Activated CD8-positive, alpha-beta memory T cell treated with anti-CD3 and anti-CD28 coated beads, Interleukin-2, amount 10 ng/mL, durations not matched to agents 7 days and 5 days (primary cell): ENCODE measurements around the gene SNX6. TPM values are rescaled to one million over a fixed set of nuclear protein-coding genes. Genes with fewer than 3 reads are reported as not detected.

Source experiments
- ATAC-seq: fragments of 150-1000 bp; cut with Tn5 transposase; one replicate; pipeline ENCODE4 v1.10.0; 2021; ENCODE audit warnings: moderate library complexity
- CTCF ChIA-PET: fragments of 350-600 bp; sonication (Branson Sonifier 250); formaldehyde crosslinking; loops from one replicate; lab custom pipeline; 2021; ENCODE audit warnings: antibody characterized with exemption; lab: Charles Lee
- DNase-seq: peaks from one replicate; pipeline ENCODE4 v3.0.0-alpha.2; 2020
- H3K27ac Mint-ChIP-seq: one replicate; pipeline ENCODE4 v1.8.0; 2021; ENCODE audit warnings: mild to moderate bottlenecking, mixed read lengths
- H3K27me3 Mint-ChIP-seq: one replicate; pipeline ENCODE4 v1.8.0; 2021; ENCODE audit warnings: mixed read lengths
- H3K36me3 Mint-ChIP-seq: one replicate; pipeline ENCODE4 v1.8.0; 2021; ENCODE audit warnings: mild to moderate bottlenecking, mixed read lengths
- H3K4me1 Mint-ChIP-seq: one replicate; pipeline ENCODE4 v1.8.0; 2021; ENCODE audit warnings: mixed read lengths
- H3K4me3 Mint-ChIP-seq: one replicate; pipeline ENCODE4 v1.8.0; 2021; ENCODE audit warnings: mild to moderate bottlenecking, moderate library complexity, mixed read lengths
- H3K9me3 Mint-ChIP-seq: one replicate; pipeline ENCODE4 v1.8.0; 2022; ENCODE audit warnings: low read depth, mixed read lengths
- total RNA-seq, 2 experiments: library from RNA; stranded (reverse); gene quantifications; one replicate each; pipeline ENCODE4 v1.2.3, GENCODE V29; 2021

The SNX6 gene
- total RNA-seq, 2 experiments from 2014 or later, result 67.8 to 70.9 TPM

GRCh38 chr14:34623506-34623905 is 6.4 kb downstream of the SNX6 start:
- Mint-ChIP-seq H3K4me3 (no peak overlapping the region), H3K27me3 (no peaks in the 10 kb centered on the region)

DNA sequence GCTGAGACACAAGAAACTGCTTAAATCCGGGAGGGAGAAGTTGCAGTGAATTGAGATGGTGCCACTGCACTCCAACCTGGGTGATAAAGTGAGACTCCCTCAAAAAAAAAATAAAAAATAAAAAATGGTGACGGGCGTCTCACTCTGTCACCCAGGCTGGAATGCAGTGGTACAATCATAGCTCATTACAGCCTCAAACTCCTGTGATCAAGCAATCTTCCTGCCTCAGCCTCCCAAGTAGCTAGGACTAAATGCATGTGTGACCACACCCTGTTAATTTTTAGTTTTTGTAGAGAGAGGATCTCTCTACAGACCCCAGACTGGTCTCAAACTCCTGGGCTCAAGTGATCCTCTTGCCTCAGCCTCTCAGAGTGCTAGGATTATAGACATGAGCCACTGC is 9.1 kb downstream of the SNX6 start:
- ATAC-seq (no peak), DNase-seq (no peak)
- H3K4me1 Mint-ChIP-seq, result peaks cover 37% of the 10 kb centered on the region
- peaks cover 55% of the 10 kb centered on the region for H3K36me3 Mint-ChIP-seq
- H3K27ac Mint-ChIP-seq, result no peak overlapping the region
- H3K4me3 Mint-ChIP-seq, result no peak overlapping the region
- CTCF ChIA-PET, result no interaction called here
- H3K27me3 Mint-ChIP-seq, result no peaks in the 10 kb centered on the region
- no peaks in the 10 kb centered on the region for H3K9me3 Mint-ChIP-seq

More at GRCh38 chr14:34623506-34623905, 6.4 kb downstream of the SNX6 start:
- Mint-ChIP-seq H3K27ac (no peak overlapping the region), H3K9me3 (no peaks in the 10 kb centered on the region), H3K4me1 (peaks cover 45% of the 10 kb centered on the region), H3K36me3 (peaks cover 46% of the 10 kb centered on the region)
- no peak for DNase-seq
- CTCF ChIA-PET, result no interaction called here
- ATAC-seq, result no peak

GRCh38 chr14:34620115-34620514 is 9.8 kb downstream of the SNX6 start:
- DNase-seq (no peak), ATAC-seq (no peak)
- CTCF ChIA-PET, result no interaction called here
- Mint-ChIP-seq H3K4me1 (peaks cover 37% of the 10 kb centered on the region), H3K27ac (no peak overlapping the region), H3K36me3 (peaks cover 55% of the 10 kb centered on the region), H3K9me3 (no peaks in the 10 kb centered on the region), H3K27me3 (no peaks in the 10 kb centered on the region), H3K4me3 (no peak overlapping the region)

DNA sequence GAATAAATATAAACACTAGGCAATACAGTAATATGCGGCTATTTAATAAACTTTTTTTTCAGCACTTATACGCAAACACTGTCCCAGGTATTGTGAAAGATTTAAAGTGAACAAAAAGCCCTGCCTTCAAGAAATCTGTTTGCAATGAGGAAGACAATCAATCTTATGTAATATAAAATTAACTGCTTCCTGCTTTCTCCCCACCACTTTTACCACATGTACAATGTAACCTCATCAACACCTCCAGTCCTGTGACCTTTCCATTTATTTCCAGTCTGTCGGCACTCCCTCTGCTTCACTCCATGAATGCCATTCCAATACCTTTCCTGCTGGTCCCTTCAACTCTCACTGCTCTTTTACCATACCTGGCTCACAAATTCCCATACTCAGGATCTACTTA is 10.5 kb downstream of the SNX6 start:
- CTCF ChIA-PET, result no interaction called here
- ATAC-seq, result no peak
- H3K27ac Mint-ChIP-seq, result no peak overlapping the region
- peaks cover 54% of the 10 kb centered on the region for H3K36me3 Mint-ChIP-seq
- H3K4me3 Mint-ChIP-seq, result no peak overlapping the region
- no peak for DNase-seq
- peaks cover 40% of the 10 kb centered on the region for H3K4me1 Mint-ChIP-seq
- H3K27me3 Mint-ChIP-seq, result no peaks in the 10 kb centered on the region
- H3K9me3 Mint-ChIP-seq, result no peaks in the 10 kb centered on the region

- H3K9me3 Mint-ChIP-seq, result no peaks in the 10 kb centered on the region
- peaks cover 41% of the 10 kb centered on the region for H3K36me3 Mint-ChIP-seq
- ATAC-seq (no peak), DNase-seq (no peak)
- H3K27me3 Mint-ChIP-seq, result no peaks in the 10 kb centered on the region
- H3K4me3 Mint-ChIP-seq, result no peak overlapping the region
- CTCF ChIA-PET, result no interaction called here
- H3K4me1 Mint-ChIP-seq, result peaks cover 39% of the 10 kb centered on the region
- no peak overlapping the region for H3K27ac Mint-ChIP-seq
Observed at GRCh38 chr14:34616360-34616759, 13.6 kb downstream of the SNX6 start.

GRCh38 chr14:34615507-34615906 is 14.4 kb downstream of the SNX6 start:
- Mint-ChIP-seq H3K27me3 (no peaks in the 10 kb centered on the region), H3K9me3 (no peaks in the 10 kb centered on the region), H3K27ac (no peak overlapping the region), H3K36me3 (peaks cover 37% of the 10 kb centered on the region), H3K4me3 (no peak overlapping the region), H3K4me1 (peaks cover 34% of the 10 kb centered on the region)
- DNase-seq (no peak), ATAC-seq (no peak)
- CTCF ChIA-PET, result no interaction called here

GRCh38 chr14:34614638-34615037 is 15.3 kb downstream of the SNX6 start:
- ATAC-seq (no peak), DNase-seq (no peak)
- Mint-ChIP-seq H3K27ac (peak overlapping the region; percentile 7), H3K4me1 (peaks cover 29% of the 10 kb centered on the region), H3K36me3 (peaks cover 29% of the 10 kb centered on the region), H3K9me3 (no peaks in the 10 kb centered on the region), H3K4me3 (no peak overlapping the region), H3K27me3 (no peaks in the 10 kb centered on the region)
- CTCF ChIA-PET, result no interaction called here

DNA sequence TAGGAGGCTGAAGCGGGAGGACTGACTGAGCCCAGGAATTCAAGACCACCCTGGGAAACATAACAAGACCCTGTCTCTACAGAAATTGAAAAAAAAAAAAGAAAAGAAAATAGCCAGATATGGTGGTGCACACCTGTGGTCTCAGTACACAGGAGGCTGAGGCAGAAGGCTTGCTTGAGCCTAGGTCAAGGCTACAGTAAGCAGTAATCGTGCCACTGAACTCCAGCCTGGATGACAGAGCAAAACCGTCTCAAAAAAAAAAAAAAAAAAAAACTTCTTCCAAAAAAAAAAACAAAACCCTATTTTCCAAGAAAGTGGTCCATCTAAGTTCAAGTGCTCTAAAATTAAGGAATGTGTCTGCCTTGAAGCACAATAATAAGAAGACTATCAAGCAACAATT is 19.8 kb downstream of the SNX6 start:
- ATAC-seq (no peak), DNase-seq (no peak)
- Mint-ChIP-seq H3K27ac (no peak overlapping the region), H3K4me1 (peaks cover 19% of the 10 kb centered on the region), H3K27me3 (no peaks in the 10 kb centered on the region), H3K4me3 (no peak overlapping the region), H3K36me3 (peaks cover 28% of the 10 kb centered on the region), H3K9me3 (no peaks in the 10 kb centered on the region)
- CTCF ChIA-PET, result no interaction called here

- H3K4me1 Mint-ChIP-seq, result peaks cover 2% of the 10 kb centered on the region
- no peak overlapping the region for H3K27ac Mint-ChIP-seq
- H3K36me3 Mint-ChIP-seq, result peaks cover 46% of the 10 kb centered on the region
- CTCF ChIA-PET, result no interaction called here
- H3K9me3 Mint-ChIP-seq, result no peaks in the 10 kb centered on the region
- ATAC-seq (no peak), DNase-seq (no peak)
- H3K27me3 Mint-ChIP-seq, result no peaks in the 10 kb centered on the region
- H3K4me3 Mint-ChIP-seq, result no peak overlapping the region
Observed at GRCh38 chr14:34605461-34605860, 24.5 kb downstream of the SNX6 start.

GRCh38 chr14:34604995-34605394 is 25.0 kb downstream of the SNX6 start:
- Mint-ChIP-seq H3K9me3 (no peaks in the 10 kb centered on the region), H3K4me1 (peaks cover 2% of the 10 kb centered on the region), H3K4me3 (no peak overlapping the region), H3K27me3 (no peaks in the 10 kb centered on the region), H3K36me3 (peaks cover 51% of the 10 kb centered on the region), H3K27ac (no peak overlapping the region)
- no peak for ATAC-seq
- CTCF ChIA-PET, result no interaction called here
- no peak for DNase-seq

DNA sequence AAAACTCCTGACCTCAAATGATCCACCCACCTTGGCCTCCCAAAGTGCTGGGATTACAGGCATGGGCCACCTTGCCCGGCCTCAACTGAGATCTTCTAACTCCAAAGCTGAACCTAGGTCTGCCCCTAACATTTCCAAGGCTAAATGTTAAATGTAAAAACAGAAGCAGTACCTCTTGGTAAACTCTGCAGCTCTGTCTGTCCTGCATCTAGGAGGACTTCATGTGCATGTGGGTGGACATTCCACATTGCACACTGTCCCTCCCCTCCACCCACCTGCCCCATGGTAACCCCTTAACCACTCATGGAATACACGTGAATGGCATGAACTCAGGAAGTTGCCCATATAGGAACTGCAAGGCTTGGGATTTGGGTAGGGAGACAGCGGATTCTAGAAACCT is 33.1 kb downstream of the SNX6 start:
- Mint-ChIP-seq H3K27me3 (no peaks in the 10 kb centered on the region), H3K9me3 (no peaks in the 10 kb centered on the region), H3K27ac (no peak overlapping the region), H3K36me3 (peaks cover 51% of the 10 kb centered on the region), H3K4me1 (peaks cover 2% of the 10 kb centered on the region), H3K4me3 (no peak overlapping the region)
- DNase-seq (no peak), ATAC-seq (no peak)
- CTCF ChIA-PET, result no interaction called here

DNA sequence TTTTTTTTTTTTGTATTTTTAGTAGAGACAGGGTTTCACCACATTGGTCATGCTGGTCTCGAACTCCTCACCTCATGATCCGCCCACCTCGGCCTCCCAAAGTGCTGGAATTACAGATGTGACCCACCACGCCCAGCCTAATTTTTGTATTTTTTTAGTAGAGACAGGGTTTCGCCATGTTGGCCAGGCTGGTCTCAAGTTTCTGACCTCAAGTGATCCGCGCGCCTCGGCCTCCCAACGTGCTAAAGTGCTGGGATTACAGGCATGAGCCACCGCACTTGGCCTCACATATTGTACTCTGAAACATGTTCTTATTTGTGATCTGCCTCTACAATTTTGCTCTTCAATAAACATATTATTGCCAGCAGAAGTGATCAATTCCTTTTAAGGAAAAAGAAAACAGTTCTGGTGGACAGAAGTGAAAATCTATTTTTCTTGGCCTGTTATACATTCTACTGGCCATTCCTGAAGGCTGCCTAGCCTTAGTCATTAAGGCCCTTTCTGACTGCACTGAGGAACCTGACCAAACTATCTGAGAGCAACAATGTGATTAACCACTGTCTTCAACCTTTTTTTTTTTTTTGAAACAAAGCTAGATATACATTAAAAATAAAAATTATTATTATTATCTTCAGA is 36.1 kb downstream of the SNX6 start:
- no peak overlapping the region for H3K4me3 Mint-ChIP-seq
- CTCF ChIA-PET, result no interaction called here
- H3K36me3 Mint-ChIP-seq, result peaks cover 54% of the 10 kb centered on the region
- H3K9me3 Mint-ChIP-seq, result no peaks in the 10 kb centered on the region
- H3K27me3 Mint-ChIP-seq, result no peaks in the 10 kb centered on the region
- H3K4me1 Mint-ChIP-seq, result peaks cover 2% of the 10 kb centered on the region
- no peak overlapping the region for H3K27ac Mint-ChIP-seq
- ATAC-seq (no peak), DNase-seq (no peak)

- CTCF ChIA-PET, result no interaction called here
- Mint-ChIP-seq H3K4me1 (peaks cover 7% of the 10 kb centered on the region), H3K36me3 (peaks cover 50% of the 10 kb centered on the region), H3K27me3 (no peaks in the 10 kb centered on the region), H3K9me3 (no peaks in the 10 kb centered on the region), H3K27ac (no peak overlapping the region), H3K4me3 (no peak overlapping the region)
- no peak for DNase-seq
- ATAC-seq, result no peak
Observed at GRCh38 chr14:34592623-34593022, 37.3 kb downstream of the SNX6 start.

GRCh38 chr14:34583525-34583924 is 46.4 kb downstream of the SNX6 start:
- no peaks in the 10 kb centered on the region for H3K27me3 Mint-ChIP-seq
- H3K36me3 Mint-ChIP-seq, result peaks cover 53% of the 10 kb centered on the region
- CTCF ChIA-PET, result no interaction called here
- no peak for ATAC-seq
- DNase-seq, result no peak
- no peak overlapping the region for H3K4me3 Mint-ChIP-seq
- H3K27ac Mint-ChIP-seq, result no peak overlapping the region
- H3K9me3 Mint-ChIP-seq, result no peaks in the 10 kb centered on the region
- peaks cover 4% of the 10 kb centered on the region for H3K4me1 Mint-ChIP-seq
